ENCODE measurements around the gene TMEM125. TPM values are rescaled to one million over a fixed set of nuclear protein-coding genes. Genes with fewer than 3 reads are reported as not detected.

The TMEM125 gene
- polyA plus RNA-seq, 3 donors: not detected

DNA sequence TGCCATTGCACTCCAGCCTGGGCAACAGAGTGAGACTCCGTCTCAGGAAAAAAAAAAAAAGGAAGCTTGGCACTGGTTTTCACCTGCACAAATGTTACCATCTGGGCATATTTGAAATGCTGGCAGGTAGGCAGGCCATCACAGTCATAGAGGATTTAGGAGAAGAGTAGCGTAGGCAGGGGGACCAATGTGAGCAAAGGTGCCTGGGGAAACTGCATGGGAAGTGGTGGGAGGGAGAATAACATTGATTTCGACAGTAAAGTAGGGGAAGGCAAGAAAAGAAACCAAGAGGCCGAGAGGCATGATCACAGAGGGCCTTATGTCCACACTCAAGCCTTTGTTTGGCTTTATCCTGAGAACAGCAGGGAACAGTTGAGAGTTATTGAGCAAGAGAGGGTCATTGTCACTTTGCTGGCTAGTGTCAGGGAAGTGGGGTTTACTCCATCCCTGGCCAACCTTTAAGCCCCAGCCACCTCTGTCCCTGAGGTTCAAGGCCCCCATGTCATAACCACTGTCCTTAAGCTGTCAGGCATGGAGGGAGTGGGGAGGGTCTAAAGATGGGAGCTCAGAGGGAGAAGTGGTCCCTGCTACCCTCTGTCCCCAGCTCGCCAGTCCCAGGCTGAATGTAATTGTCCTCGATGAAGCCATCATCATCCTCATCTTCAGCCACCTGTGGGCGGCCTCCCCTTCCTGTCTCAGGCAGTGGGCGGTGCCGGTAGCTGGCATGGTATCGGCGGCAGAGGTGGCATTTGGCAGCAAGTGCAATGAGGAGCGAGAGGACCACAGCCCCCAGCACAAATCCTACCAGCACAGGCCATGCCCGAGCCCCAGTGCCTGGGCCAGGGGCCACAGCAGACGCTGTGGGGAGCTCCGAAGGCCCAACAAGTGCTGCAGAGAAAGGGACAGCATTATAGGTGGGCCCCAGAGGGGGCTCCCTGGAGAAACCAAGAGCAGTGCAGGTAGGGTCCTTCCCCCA is 12.7 kb downstream of the TMEM125 start:
- H3K4me2 ChIP-seq (replicated peaks; ENCODE audit: extremely low read depth, low read length, poor library complexity, severe bottlenecking): no peak overlapping the region
- H3K27me3 ChIP-seq (ENCODE audit: control insufficient read depth in 2 of 2, insufficient read depth in 2 of 2, low read length in 2 of 2): no peaks in the 10 kb centered on the region
- H3K9ac ChIP-seq (ENCODE audit: insufficient read depth, low read length, poor library complexity, severe bottlenecking): no peak overlapping the region
- intact Hi-C loops (cut with micrococcal nuclease): no loop called here
- TF ChIP-seq, protein P1, sequence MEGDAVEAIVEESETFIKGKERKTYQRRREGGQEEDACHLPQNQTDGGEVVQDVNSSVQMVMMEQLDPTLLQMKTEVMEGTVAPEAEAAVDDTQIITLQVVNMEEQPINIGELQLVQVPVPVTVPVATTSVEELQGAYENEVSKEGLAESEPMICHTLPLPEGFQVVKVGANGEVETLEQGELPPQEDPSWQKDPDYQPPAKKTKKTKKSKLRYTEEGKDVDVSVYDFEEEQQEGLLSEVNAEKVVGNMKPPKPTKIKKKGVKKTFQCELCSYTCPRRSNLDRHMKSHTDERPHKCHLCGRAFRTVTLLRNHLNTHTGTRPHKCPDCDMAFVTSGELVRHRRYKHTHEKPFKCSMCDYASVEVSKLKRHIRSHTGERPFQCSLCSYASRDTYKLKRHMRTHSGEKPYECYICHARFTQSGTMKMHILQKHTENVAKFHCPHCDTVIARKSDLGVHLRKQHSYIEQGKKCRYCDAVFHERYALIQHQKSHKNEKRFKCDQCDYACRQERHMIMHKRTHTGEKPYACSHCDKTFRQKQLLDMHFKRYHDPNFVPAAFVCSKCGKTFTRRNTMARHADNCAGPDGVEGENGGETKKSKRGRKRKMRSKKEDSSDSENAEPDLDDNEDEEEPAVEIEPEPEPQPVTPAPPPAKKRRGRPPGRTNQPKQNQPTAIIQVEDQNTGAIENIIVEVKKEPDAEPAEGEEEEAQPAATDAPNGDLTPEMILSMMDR (IDR thresholded peaks at IDR 0.05): no peak
- no peak overlapping the region for H3K4me3 ChIP-seq (replicated peaks in 1 of 3; ENCODE audit: low read depth in 2 of 3, low read length in 3 of 3)
- no peaks in the 10 kb centered on the region for H3K9me3 ChIP-seq (replicated peaks in 1 of 2; ENCODE audit: control insufficient read depth in 1 of 2, insufficient read depth in 1 of 2, low read length in 2 of 2)
- 93% methylated on average over 10 of the region's 15 CpGs for WGBS (ENCODE audit: insufficient coverage)
- Mint-ChIP-seq H3K27me3 (ENCODE audit: low read depth in 3 of 3) (peaks cover 0 to 5% (median 4%) of the 10 kb centered on the region in 3 donors), H3K4me3 (no peak overlapping the region), H3K27ac (no peak overlapping the region), H3K4me1 (peaks cover 2% of the 10 kb centered on the region), H3K9me3 (no peaks in the 10 kb centered on the region), H3K36me3 (no peaks in the 10 kb centered on the region)
- H4K20me1 ChIP-seq (ENCODE audit: insufficient read depth, low read length): no peaks in the 10 kb centered on the region
- no peaks in the 10 kb centered on the region for H3K79me2 ChIP-seq (ENCODE audit: insufficient read depth, low read length)
- H3K27ac ChIP-seq (ENCODE audit: low read depth in 1 of 2, low read length in 2 of 2): no peak overlapping the region
- H3K36me3 ChIP-seq (replicated peaks in 1 of 2; ENCODE audit: control insufficient read depth in 1 of 2, insufficient read depth in 2 of 2, low read length in 2 of 2): no peaks in the 10 kb centered on the region
- H2AFZ ChIP-seq (ENCODE audit: insufficient read depth, low read depth, low read length, poor library complexity, severe bottlenecking): no peak overlapping the region
- H3K4me1 ChIP-seq (ENCODE audit: control insufficient read depth in 1 of 2, insufficient read depth in 2 of 2, low read length in 2 of 2): no peaks in the 10 kb centered on the region
- DNase-seq: no peak

DNA sequence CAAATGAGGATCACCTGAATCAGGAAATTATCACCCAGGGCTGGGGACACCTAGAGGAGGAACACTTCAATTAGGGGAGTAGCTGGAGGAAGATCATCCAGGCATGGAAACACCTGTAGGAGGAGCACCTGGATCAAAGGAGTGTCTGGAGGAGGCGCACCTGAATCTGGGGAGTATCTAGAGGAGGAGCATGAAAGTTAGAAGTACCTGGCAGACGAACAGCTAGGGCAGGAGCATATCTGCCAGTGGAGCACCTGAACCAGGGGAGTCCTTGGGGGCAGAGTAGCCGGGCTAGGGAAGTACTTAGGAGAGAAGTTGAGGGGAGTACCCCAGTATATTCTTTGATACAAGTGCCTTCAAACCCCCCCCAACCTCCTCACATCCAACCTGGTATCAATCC is 14.3 kb downstream of the TMEM125 start:
- Histone ChIP-seq H3K9ac (ENCODE audit: insufficient read depth, low read length, poor library complexity, severe bottlenecking) (no peak overlapping the region), H3K4me1 (ENCODE audit: control insufficient read depth in 1 of 2, insufficient read depth in 2 of 2, low read length in 2 of 2) (no peaks in the 10 kb centered on the region), H3K79me2 (ENCODE audit: insufficient read depth, low read length) (no peaks in the 10 kb centered on the region), H4K20me1 (ENCODE audit: insufficient read depth, low read length) (no peaks in the 10 kb centered on the region), H3K27ac (ENCODE audit: low read depth in 1 of 2, low read length in 2 of 2) (no peak overlapping the region), H3K36me3 (replicated peaks in 1 of 2; ENCODE audit: control insufficient read depth in 1 of 2, insufficient read depth in 2 of 2, low read length in 2 of 2) (no peaks in the 10 kb centered on the region), H2AFZ (ENCODE audit: insufficient read depth, low read depth, low read length, poor library complexity, severe bottlenecking) (no peak overlapping the region), H3K9me3 (replicated peaks in 1 of 2; ENCODE audit: control insufficient read depth in 1 of 2, insufficient read depth in 1 of 2, low read length in 2 of 2) (no peaks in the 10 kb centered on the region), H3K4me3 (replicated peaks in 1 of 3; ENCODE audit: low read depth in 2 of 3, low read length in 3 of 3) (no peak overlapping the region), H3K4me2 (replicated peaks; ENCODE audit: extremely low read depth, low read length, poor library complexity, severe bottlenecking) (no peak overlapping the region), H3K27me3 (ENCODE audit: control insufficient read depth in 2 of 2, insufficient read depth in 2 of 2, low read length in 2 of 2) (no peaks in the 10 kb centered on the region)
- DNase-seq: no peak
- Mint-ChIP-seq H3K27me3 (ENCODE audit: low read depth in 3 of 3) (peaks cover 2 to 4% (median 4%) of the 10 kb centered on the region in 3 donors), H3K27ac (no peak overlapping the region), H3K4me3 (no peak overlapping the region), H3K9me3 (no peaks in the 10 kb centered on the region), H3K4me1 (peaks cover 2% of the 10 kb centered on the region), H3K36me3 (no peaks in the 10 kb centered on the region)
- WGBS (ENCODE audit: insufficient coverage): no CpG with 5 or more reads among the region's 3 CpGs
- TF ChIP-seq, protein P1 (IDR thresholded peaks at IDR 0.05): no peak
- intact Hi-C loops (cut with micrococcal nuclease): no loop called here

All from CD14-positive monocyte (primary cell).